Uterus (tissue), 4 donors: ENCODE data around the gene ANO6. TPM values are rescaled to one million over a fixed set of nuclear protein-coding genes. Genes with fewer than 3 reads are reported as not detected.

Experiments used
- DNase-seq, 2 donors: peaks; one replicate each; pipeline ENCODE4 v3.0.0-alpha.2; 2019 to 2020
- H3K27ac ChIP-seq, 2 donors: fragments of 200-600 bp; sonication (generic); 1 replicate in 1 of 2; 2 replicates in 1 of 2; pipeline ENCODE4 v1.5.1; 2016 to 2018
- H3K27me3 ChIP-seq, 2 donors: fragments of 200-600 bp; sonication (generic); one replicate each; pipeline ENCODE4 v1.5.1; 2018 to 2019; ENCODE audit warnings: control low read depth in 1 of 2
- H3K36me3 ChIP-seq, 2 donors: fragments of 200-600 bp; sonication (generic); one replicate each; pipeline ENCODE4 v1.5.1; 2019; ENCODE audit warnings: control low read depth in 1 of 2
- H3K4me1 ChIP-seq, 2 donors: fragments of 200-600 bp; sonication (generic); one replicate each; pipeline ENCODE4 v1.5.1; 2018 to 2019; ENCODE audit warnings: control low read depth in 1 of 2
- H3K4me3 ChIP-seq, 2 donors: fragments of 200-600 bp; sonication (generic); 1 replicate in 1 of 2; 2 replicates in 1 of 2; pipeline ENCODE4 v1.5.1; 2018 to 2019; ENCODE audit warnings: mild to moderate bottlenecking in 1 of 2
- H3K9me3 ChIP-seq, 2 donors: fragments of 200-600 bp; sonication (generic); one replicate each; pipeline ENCODE4 v1.5.1; 2019; ENCODE audit warnings: control low read depth in 1 of 2
- POLR2A ChIP-seq, 2 donors: fragments of 450-650 bp; IDR thresholded peaks; one replicate each; pipeline ENCODE4 v1.6.1; 2016; ENCODE audit warnings: antibody characterized with exemption in 2 of 2, mild to moderate bottlenecking in 1 of 2, moderate library complexity in 1 of 2
- intact Hi-C: fragments of 100-400 bp; cut with DNase I; formaldehyde crosslinking; loops from one replicate; pipeline ENCODE4 v1.15.1; 2023; ENCODE audit warnings: low total_unique reads
- total RNA-seq, 4 donors: library from RNA; depleted of rRNA in 3 of 4; stranded (reverse); fragments of >200 nt in 3 of 4; gene quantifications; one replicate each; pipeline versions ENCODE4 v1.1.0 to v1.2.4, GENCODE V29; 2014 to 2023
- TF ChIP-seq, protein P1 (sequence below), 4 experiments: fragments of 200-600 bp in 2 of 4; fragments of 450-650 bp in 2 of 4; sonication (generic) in 2 of 4; IDR thresholded peaks; one replicate each; pipeline ENCODE4 v1.5.1; 2016 to 2019; ENCODE audit warnings: antibody characterized with exemption in 4 of 4, mild to moderate bottlenecking in 2 of 4, moderate library complexity in 1 of 4
- donor health status: DM: yes; HTN: yes; CAD: no.

ANO6 gene
- total RNA-seq, 4 donors from 2014 or later, result 53.8 to 125 (median 75.9) TPM

- no peak overlapping the region for H3K4me3 ChIP-seq
- no peaks in the 10 kb centered on the region for H3K36me3 ChIP-seq
- TF ChIP-seq, protein P1, sequence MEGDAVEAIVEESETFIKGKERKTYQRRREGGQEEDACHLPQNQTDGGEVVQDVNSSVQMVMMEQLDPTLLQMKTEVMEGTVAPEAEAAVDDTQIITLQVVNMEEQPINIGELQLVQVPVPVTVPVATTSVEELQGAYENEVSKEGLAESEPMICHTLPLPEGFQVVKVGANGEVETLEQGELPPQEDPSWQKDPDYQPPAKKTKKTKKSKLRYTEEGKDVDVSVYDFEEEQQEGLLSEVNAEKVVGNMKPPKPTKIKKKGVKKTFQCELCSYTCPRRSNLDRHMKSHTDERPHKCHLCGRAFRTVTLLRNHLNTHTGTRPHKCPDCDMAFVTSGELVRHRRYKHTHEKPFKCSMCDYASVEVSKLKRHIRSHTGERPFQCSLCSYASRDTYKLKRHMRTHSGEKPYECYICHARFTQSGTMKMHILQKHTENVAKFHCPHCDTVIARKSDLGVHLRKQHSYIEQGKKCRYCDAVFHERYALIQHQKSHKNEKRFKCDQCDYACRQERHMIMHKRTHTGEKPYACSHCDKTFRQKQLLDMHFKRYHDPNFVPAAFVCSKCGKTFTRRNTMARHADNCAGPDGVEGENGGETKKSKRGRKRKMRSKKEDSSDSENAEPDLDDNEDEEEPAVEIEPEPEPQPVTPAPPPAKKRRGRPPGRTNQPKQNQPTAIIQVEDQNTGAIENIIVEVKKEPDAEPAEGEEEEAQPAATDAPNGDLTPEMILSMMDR (IDR thresholded peaks at IDR 0.05), result no peak
- no peak for TF ChIP-seq POLR2A (IDR thresholded peaks at IDR 0.05)
- H3K27me3 ChIP-seq, result no peaks in the 10 kb centered on the region
- intact Hi-C loops, result no loop called here
- no peaks in the 10 kb centered on the region for H3K4me1 ChIP-seq
- H3K9me3 ChIP-seq, result no peaks in the 10 kb centered on the region
- DNase-seq, result no peak
- H3K27ac ChIP-seq, result peak overlapping the region in 1 of 2 donors; percentile 83
Observed at GRCh38 chr12:45294906-45295305, 79.0 kb downstream of the ANO6 start.

DNA sequence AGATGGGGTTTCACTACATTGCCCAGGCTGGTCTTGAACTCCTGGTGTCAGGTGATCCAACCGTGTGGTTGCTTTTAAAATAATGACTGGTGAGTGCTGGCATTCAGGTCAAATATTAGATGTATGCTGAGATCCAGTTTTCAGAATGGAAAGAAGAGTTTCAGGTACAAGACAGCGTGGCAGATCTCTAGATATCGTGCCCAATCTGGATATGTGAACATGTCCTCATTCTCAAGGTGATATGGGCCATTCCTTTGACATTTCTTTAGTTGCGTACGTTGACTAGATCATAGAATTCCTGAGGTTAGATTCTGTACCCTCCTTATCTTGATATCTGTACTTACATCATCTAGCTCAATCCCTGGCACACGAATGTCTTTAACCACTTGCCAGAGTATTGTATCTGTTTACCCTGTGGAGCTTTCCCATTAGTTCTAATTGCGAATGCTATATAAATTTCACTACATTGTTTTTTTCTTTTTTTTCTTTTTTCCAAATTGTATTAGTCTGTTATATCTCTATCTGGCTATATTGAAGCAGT lies 80.2 kb downstream of the ANO6 start:
- Histone ChIP-seq H3K27me3 (no peaks in the 10 kb centered on the region), H3K4me3 (no peak overlapping the region), H3K36me3 (no peaks in the 10 kb centered on the region), H3K9me3 (no peaks in the 10 kb centered on the region), H3K27ac (no peak overlapping the region), H3K4me1 (no peaks in the 10 kb centered on the region)
- no peak for DNase-seq
- no peak for TF ChIP-seq POLR2A (IDR thresholded peaks at IDR 0.05)
- TF ChIP-seq, protein P1 (IDR thresholded peaks at IDR 0.05), result no peak
- intact Hi-C loops, result no loop called here

- Histone ChIP-seq H3K9me3 (no peaks in the 10 kb centered on the region), H3K27ac (peak overlapping the region; percentile 12 to 50), H3K36me3 (no peaks in the 10 kb centered on the region), H3K4me1 (no peaks in the 10 kb centered on the region), H3K27me3 (no peaks in the 10 kb centered on the region), H3K4me3 (no peak overlapping the region)
- no peak for DNase-seq
- TF ChIP-seq, protein P1 (IDR thresholded peaks at IDR 0.05), result no peak
- no peak for TF ChIP-seq POLR2A (IDR thresholded peaks at IDR 0.05)
- intact Hi-C loops, result no loop called here
Observed at GRCh38 chr12:45298047-45298446, 82.2 kb downstream of the ANO6 start.

GRCh38 chr12:45298721-45299692 lies 83.1 kb downstream of the ANO6 start:
- Histone ChIP-seq H3K4me1 (peaks cover 0 to under 1% of the 10 kb centered on the region in 2 donors), H3K27ac (peak overlapping the region; percentile 12 to 67), H3K9me3 (no peaks in the 10 kb centered on the region), H3K36me3 (no peaks in the 10 kb centered on the region), H3K4me3 (no peak overlapping the region), H3K27me3 (no peaks in the 10 kb centered on the region)
- intact Hi-C loops, result no loop called here
- no peak for DNase-seq
- TF ChIP-seq, protein P1 (IDR thresholded peaks at IDR 0.05), result no peak
- no peak for TF ChIP-seq POLR2A (IDR thresholded peaks at IDR 0.05)
